NOMO-1 treated with dmso at 0.1 percent for 144 hours (cell line): ENCODE results near the gene FOXO3.

Experiments
- DNase-seq: peaks from one replicate; lab custom pipeline; 2025; ENCODE audit not compliant: unreplicated experiment; lab: John Stamatoyannopoulos, UW

FOXO3 gene

GRCh38 chr6:108574457-108575141, 13.9 kb downstream of the FOXO3 start:
- no peak for DNase-seq

GRCh38 chr6:108575905-108576494, 15.3 kb downstream of the FOXO3 start:
- DNase-seq, result no peak

- no peak for DNase-seq
Measured at GRCh38 chr6:108576709-108577108, 16.0 kb downstream of the FOXO3 start.

- DNase-seq, result no peak
Measured at GRCh38 chr6:108578166-108578565, 17.4 kb downstream of the FOXO3 start.

- DNase-seq, result no peak
Measured at GRCh38 chr6:108578595-108579327, 18.0 kb downstream of the FOXO3 start.

GRCh38 chr6:108579328-108579721, 18.6 kb downstream of the FOXO3 start:
- no peak for DNase-seq

- no peak for DNase-seq
Measured at GRCh38 chr6:108580646-108581045, 19.9 kb downstream of the FOXO3 start.

- DNase-seq, result peak; percentile 70
Measured at GRCh38 chr6:108581237-108581931, 20.7 kb downstream of the FOXO3 start.

GRCh38 chr6:108581932-108582475, 21.3 kb downstream of the FOXO3 start:
- DNase-seq, result no peak

- no peak for DNase-seq
Measured at GRCh38 chr6:108582618-108583017, 21.9 kb downstream of the FOXO3 start.

- DNase-seq, result no peak
Measured at GRCh38 chr6:108584323-108584722, 23.6 kb downstream of the FOXO3 start.

- no peak for DNase-seq
Measured at GRCh38 chr6:108585359-108585758, 24.6 kb downstream of the FOXO3 start.

GRCh38 chr6:108585921-108586536, 25.3 kb downstream of the FOXO3 start:
- DNase-seq, result no peak

GRCh38 chr6:108587258-108588059, 26.7 kb downstream of the FOXO3 start:
- no peak for DNase-seq

GRCh38 chr6:108588586-108588985, 27.9 kb downstream of the FOXO3 start:
- no peak for DNase-seq

GRCh38 chr6:108589244-108589791, 28.6 kb downstream of the FOXO3 start:
- DNase-seq, result no peak

GRCh38 chr6:108591040-108591816, 30.5 kb downstream of the FOXO3 start:
- no peak for DNase-seq

GRCh38 chr6:108592371-108593337, 31.9 kb downstream of the FOXO3 start:
- DNase-seq, result peak; percentile 38
